Measurements from ENCODE around the gene PPP4R4. TPM values are rescaled to one million over a fixed set of nuclear protein-coding genes. Genes with fewer than 3 reads are reported as not detected.

The PPP4R4 gene
- total and polyA plus RNA-seq, 2 of the 4 experiments (the other 2 are of a cell fraction), result 0.17 to 0.36 TPM

DNA sequence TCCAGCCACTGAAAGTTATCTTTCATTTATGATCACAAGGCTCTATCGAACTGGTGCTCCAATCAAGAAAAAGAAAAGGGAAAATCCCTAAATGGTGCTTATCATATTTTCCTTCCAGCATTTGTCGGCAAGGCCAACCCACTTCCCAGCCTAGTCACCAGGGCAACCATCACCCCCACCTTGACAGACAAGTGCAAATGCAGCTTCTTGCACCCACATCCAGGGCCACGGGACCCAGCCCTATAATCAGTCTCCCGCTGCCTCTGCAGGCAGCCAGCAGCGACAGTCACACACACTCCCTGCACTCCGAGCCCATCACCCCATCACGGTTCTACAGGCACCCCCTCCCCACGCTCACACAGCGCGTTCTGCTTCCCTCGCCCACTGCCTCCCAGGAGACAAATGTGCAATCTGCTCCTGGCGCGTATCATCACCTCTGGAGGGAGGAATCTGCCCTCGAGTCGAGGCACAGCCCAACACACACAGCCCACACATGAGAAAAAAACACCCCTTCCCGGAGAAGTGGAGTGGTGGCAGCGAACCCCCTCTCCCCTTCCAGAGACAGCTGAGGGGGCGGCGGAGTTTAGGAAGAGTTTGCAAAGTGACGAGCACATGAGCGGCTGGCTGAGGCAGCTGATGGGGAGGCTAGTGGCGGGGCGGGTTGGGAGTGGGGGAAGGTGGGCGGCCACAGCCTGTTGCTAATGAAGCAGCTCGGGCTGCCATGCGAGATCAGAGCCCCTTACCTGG, 9.3 kb upstream of the PPP4R4 start:
- no peak for TF ChIP-seq CHD1 (IDR thresholded peaks at IDR 0.05; ENCODE audit: low read depth, low read length)
- TF ChIP-seq, protein P1, sequence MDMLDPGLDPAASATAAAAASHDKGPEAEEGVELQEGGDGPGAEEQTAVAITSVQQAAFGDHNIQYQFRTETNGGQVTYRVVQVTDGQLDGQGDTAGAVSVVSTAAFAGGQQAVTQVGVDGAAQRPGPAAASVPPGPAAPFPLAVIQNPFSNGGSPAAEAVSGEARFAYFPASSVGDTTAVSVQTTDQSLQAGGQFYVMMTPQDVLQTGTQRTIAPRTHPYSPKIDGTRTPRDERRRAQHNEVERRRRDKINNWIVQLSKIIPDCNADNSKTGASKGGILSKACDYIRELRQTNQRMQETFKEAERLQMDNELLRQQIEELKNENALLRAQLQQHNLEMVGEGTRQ (IDR thresholded peaks at IDR 0.05; ENCODE audit: low read depth, low read length), result no peak
- TF ChIP-seq RFX5 (IDR thresholded peaks at IDR 0.05; ENCODE audit: low read depth, low read length), result no peak
- no peak for TF ChIP-seq MAZ (IDR thresholded peaks at IDR 0.05; ENCODE audit: borderline replicate concordance, low read depth, low read length)
- no peak for TF ChIP-seq MXI1 (IDR thresholded peaks at IDR 0.05; ENCODE audit: borderline replicate concordance, low read depth, low read length)
- TF ChIP-seq FOS (IDR thresholded peaks at IDR 0.05; ENCODE audit: low read depth, low read length), result no peak
- no peak for TF ChIP-seq NFE2L2 (IDR thresholded peaks at IDR 0.05; ENCODE audit: low read depth, low read length)
- Histone ChIP-seq H4K20me1 (ENCODE audit: insufficient read depth, low read length) (no peaks in the 10 kb centered on the region), H3K18ac (ENCODE audit: low read depth, low read length) (no peak overlapping the region), H3K4me2 (ENCODE audit: low read depth, low read length) (peak overlapping the region; percentile 18; the same call in 1 of the 2 replicates), H4K8ac (ENCODE audit: low read depth in 2 of 2, low read length in 2 of 2) (no peak overlapping the region), H3K79me1 (ENCODE audit: low read depth in 1 of 2, low read length in 2 of 2) (no peaks in the 10 kb centered on the region), H2AK5ac (ENCODE audit: low read depth, low read length) (no peak overlapping the region), H3K27ac (ENCODE audit: insufficient read depth, low read length) (no peak overlapping the region), H2BK120ac (ENCODE audit: low read depth, low read length) (no peak overlapping the region), H2AK9ac (replicated peaks; ENCODE audit: low read depth, low read length, poor library complexity) (no peak overlapping the region), H3K4me1 (ENCODE audit: control insufficient read depth, insufficient read depth, low read length) (peaks cover 3% of the 10 kb centered on the region; the same call in 1 of the 2 replicates), H2BK5ac (ENCODE audit: low read depth, low read length, poor library complexity, severe bottlenecking) (no peak overlapping the region), H3K27me3 (ENCODE audit: control insufficient read depth, insufficient read depth, low read length) (peaks cover 35% of the 10 kb centered on the region), H3K23ac (ENCODE audit: low read depth, low read length) (no peak overlapping the region), H3K9me3 (ENCODE audit: control insufficient read depth, insufficient read depth, low read length) (no peaks in the 10 kb centered on the region), H3K56ac (ENCODE audit: extremely low read depth, insufficient read depth, low read length) (no peak overlapping the region), H2BK20ac (ENCODE audit: low read depth, low read length) (no peak overlapping the region), H3K4ac (ENCODE audit: low read depth, low read length) (no peak overlapping the region), H2AFZ (replicated peaks; ENCODE audit: low read length, poor library complexity) (peak overlapping the region; percentile 54), H3K14ac (replicated peaks; ENCODE audit: low read depth, low read length) (no peak overlapping the region), H3K9ac (ENCODE audit: low read depth, low read length) (no peak overlapping the region), H3K9me1 (ENCODE audit: insufficient read depth, low read length) (no peaks in the 10 kb centered on the region; the same call in 1 of the 2 replicates), H4K91ac (ENCODE audit: insufficient read depth, low read depth, low read length) (no peak overlapping the region), H3K36me3 (ENCODE audit: control insufficient read depth, insufficient read depth, low read length) (no peaks in the 10 kb centered on the region), H4K5ac (ENCODE audit: low read depth, low read length) (no peak overlapping the region), H2BK15ac (ENCODE audit: low read depth, low read length) (no peak overlapping the region), H3K4me3 (ENCODE audit: insufficient read depth, low read depth, low read length) (no peak overlapping the region)
- in situ Hi-C loops (cut with MboI; ENCODE audit: low sequenced_read_pairs) (no loop called here), dilution Hi-C loops (cut with HindIII; ENCODE audit: low sequenced_read_pairs, unreplicated experiment) (no loop called here), intact Hi-C loops (cut with micrococcal nuclease) (no loop called here)
- CTCF ChIA-PET, result no interaction called here
- no TSS peak for BruUV-seq (replicated peaks)
- no peak for DNase-seq
- WGBS, 2 experiments (ENCODE audit: extremely low coverage in 2 of 2, insufficient read length in 1 of 2), result 12% methylated on average over 5 of the region's 26 CpGs; no CpG with 5 or more reads in 1 of the 2 experiments
- ATAC-seq (ENCODE audit: low read depth), result no peak
- POLR2A ChIA-PET (ENCODE audit: unreplicated experiment), result no interaction called here

Data from IMR-90 (cell line).